GM23338 (cell line): ENCODE data around the gene NDRG2. TPM values are rescaled to one million over a fixed set of nuclear protein-coding genes. Genes with fewer than 3 reads are reported as not detected.
A peak's percentile ranks its signal among the peaks of the same experiment; 100 is the strongest.

ENCODE experiments used
- ATAC-seq: fragments of 200-7000 bp; cut with Tn5 transposase; 3 replicates; pipeline ENCODE4 v1.9.1; 2020
- DNase-seq: peaks from one replicate; pipeline ENCODE4 v3.0.0-alpha.2; 2015; ENCODE audit warnings: low spot score
- H2AFZ ChIP-seq: fragments of 200-600 bp; sonication (generic); 2 replicates; pipeline ENCODE4 v1.8.0; 2016; ENCODE audit warnings: antibody characterized with exemption, mild to moderate bottlenecking, moderate library complexity
- H3F3A ChIP-seq: fragments of 200-600 bp; sonication (generic); replicated peaks from 2 replicates; pipeline ENCODE4 v1.8.0; 2017; ENCODE audit warnings: antibody characterized with exemption, mixed run types, low read depth
- H3K27ac ChIP-seq: fragments of 200-600 bp; sonication (generic); 2 replicates; pipeline ENCODE4 v1.6.1; 2016; ENCODE audit warnings: low read depth
- H3K27me3 ChIP-seq: fragments of 200-600 bp; sonication (generic); 2 replicates; pipeline ENCODE4 v1.8.0; 2016; ENCODE audit warnings: mild to moderate bottlenecking, mixed run types, moderate library complexity; ENCODE audit not compliant: insufficient read depth
- H3K36me3 ChIP-seq: fragments of 200-600 bp; sonication (generic); 2 replicates; pipeline ENCODE4 v1.8.0; 2016; ENCODE audit warnings: mild to moderate bottlenecking; ENCODE audit not compliant: insufficient read depth
- H3K4me1 ChIP-seq: fragments of 200-600 bp; sonication (generic); 2 replicates; pipeline ENCODE4 v1.8.0; 2016; ENCODE audit warnings: mild to moderate bottlenecking, moderate library complexity; ENCODE audit not compliant: insufficient read depth
- H3K4me2 ChIP-seq: fragments of 200-600 bp; sonication (generic); 2 replicates; pipeline ENCODE4 v1.7.1; 2017; ENCODE audit warnings: mixed run types
- H3K4me3 ChIP-seq: fragments of 200-600 bp; sonication (generic); 2 replicates; pipeline ENCODE4 v1.6.1; 2016; ENCODE audit warnings: mixed run types
- H3K79me2 ChIP-seq: fragments of 200-600 bp; sonication (generic); replicated peaks from 2 replicates; pipeline ENCODE4 v1.8.0; 2017; ENCODE audit warnings: mild to moderate bottlenecking; ENCODE audit not compliant: insufficient read depth
- H3K9me2 ChIP-seq: fragments of 200-600 bp; sonication (generic); 2 replicates; pipeline ENCODE4 v1.8.0; 2017; ENCODE audit not compliant: insufficient read depth
- H4K20me1 ChIP-seq: fragments of 200-600 bp; sonication (generic); replicated peaks from 2 replicates; pipeline ENCODE4 v1.8.0; 2017; ENCODE audit warnings: mild to moderate bottlenecking; ENCODE audit not compliant: insufficient read depth
- H3K27ac Mint-ChIP-seq: 2 replicates; pipeline ENCODE4 v1.8.0; 2020; ENCODE audit warnings: inconsistent platforms, mild to moderate bottlenecking, moderate library complexity, mixed read lengths
- H3K27me3 Mint-ChIP-seq: 3 replicates; pipeline ENCODE4 v1.8.0; 2022; ENCODE audit warnings: low read depth, mild to moderate bottlenecking, moderate library complexity, mixed read lengths, inconsistent platforms; ENCODE audit not compliant: insufficient read depth, poor library complexity
- H3K36me3 Mint-ChIP-seq: 3 replicates; pipeline ENCODE4 v1.8.0; 2021; ENCODE audit warnings: low read depth, mild to moderate bottlenecking, inconsistent platforms, moderate library complexity, mixed read lengths
- H3K4me1 Mint-ChIP-seq: 3 replicates; pipeline ENCODE4 v1.8.0; 2020; ENCODE audit warnings: mild to moderate bottlenecking, inconsistent platforms, mixed read lengths
- H3K4me3 Mint-ChIP-seq: 3 replicates; pipeline ENCODE4 v1.8.0; 2021; ENCODE audit warnings: moderate library complexity, mild to moderate bottlenecking, inconsistent platforms, mixed read lengths
- H3K9me3 Mint-ChIP-seq: 3 replicates; pipeline ENCODE4 v1.8.0; 2020; ENCODE audit warnings: moderate library complexity, mild to moderate bottlenecking, inconsistent platforms, mixed read lengths
- CREB1 ChIP-seq: fragments of 250-450 bp; sonication (Bioruptor Pico); IDR thresholded peaks from 2 replicates; pipeline ENCODE4 v1.5.0; 2020; ENCODE audit warnings: low read depth, mild to moderate bottlenecking, moderate library complexity
- EZH2 ChIP-seq: fragments of 200-600 bp; sonication (generic); IDR thresholded peaks from one replicate; pipeline ENCODE4 v1.8.0; 2017; ENCODE audit warnings: antibody characterized with exemption, mild to moderate bottlenecking, low read depth; ENCODE audit not compliant: unreplicated experiment
- EZH2phosphoT487 ChIP-seq: fragments of 200-600 bp; sonication (generic); IDR thresholded peaks from one replicate; pipeline ENCODE4 v1.8.1; 2018; ENCODE audit warnings: antibody characterized with exemption; ENCODE audit not compliant: unreplicated experiment
- JUNB ChIP-seq: IDR thresholded peaks from one replicate; pipeline ENCODE4 v1.6.1; 2016; ENCODE audit warnings: antibody characterized with exemption; ENCODE audit not compliant: unreplicated experiment
- NANOG ChIP-seq: IDR thresholded peaks from 2 replicates; pipeline ENCODE4 v1.6.1; 2016; ENCODE audit warnings: antibody characterized with exemption, borderline replicate concordance
- POLR2AphosphoS5 ChIP-seq: IDR thresholded peaks from 2 replicates; pipeline ENCODE4 v1.6.1; 2016; ENCODE audit warnings: antibody characterized with exemption, low read depth
- STAT1 ChIP-seq: IDR thresholded peaks from one replicate; pipeline ENCODE4 v1.6.1; 2016; ENCODE audit warnings: antibody characterized with exemption; ENCODE audit not compliant: unreplicated experiment
- ZNF114 ChIP-seq: fragments of 250-450 bp; sonication (Bioruptor Pico); IDR thresholded peaks from 2 replicates; pipeline ENCODE4 v1.5.0; 2020; ENCODE audit warnings: mild to moderate bottlenecking, moderate library complexity
- ZNF331 ChIP-seq: fragments of 250-450 bp; sonication (Bioruptor Pico); IDR thresholded peaks from 2 replicates; pipeline ENCODE4 v1.5.0; 2020; ENCODE audit warnings: low read depth, mild to moderate bottlenecking, moderate library complexity
- polyA plus RNA-seq: library from polyadenylated mRNA; unstranded; fragments of >200 nt; fragmentation: Nextera tagmentation; extraction: Ambion mirVana; gene quantifications from 2 replicates; pipeline ENCODE4 v1.2.1, GENCODE V29; 2016
- total RNA-seq: library from RNA; depleted of rRNA; stranded (reverse); fragments of >200 nt; shearing (Covaris generic); gene quantifications from 2 replicates; pipeline ENCODE4 v1.2.3, GENCODE V29; 2014
- TF ChIP-seq, protein P1 (sequence below): IDR thresholded peaks from one replicate; pipeline ENCODE4 v1.6.1; 2018; ENCODE audit warnings: antibody characterized with exemption; ENCODE audit not compliant: unreplicated experiment
- TF ChIP-seq, protein P2 (sequence below), 2 experiments: fragments of 200-600 bp in 1 of 2; sonication (generic) in 1 of 2; conservative IDR thresholded peaks; 2 replicates each; pipeline versions ENCODE4 v1.5.1 to v1.6.1; 2016 to 2017; ENCODE audit warnings: antibody characterized with exemption in 2 of 2, low read depth in 2 of 2, mild to moderate bottlenecking in 2 of 2, moderate library complexity in 1 of 2
- TF ChIP-seq, protein P3 (sequence below): IDR thresholded peaks from 2 replicates; pipeline ENCODE4 v1.6.1; 2016; ENCODE audit warnings: antibody characterized with exemption
- TF ChIP-seq, protein P4 (sequence below): fragments of 250-450 bp; sonication (Bioruptor Pico); IDR thresholded peaks from 2 replicates; pipeline ENCODE4 v1.5.0; 2020; ENCODE audit warnings: mild to moderate bottlenecking, moderate library complexity

NDRG2 gene
- total and polyA plus RNA-seq, 2 experiments from 2014 or later: 8.8 to 20.6 TPM

DNA sequence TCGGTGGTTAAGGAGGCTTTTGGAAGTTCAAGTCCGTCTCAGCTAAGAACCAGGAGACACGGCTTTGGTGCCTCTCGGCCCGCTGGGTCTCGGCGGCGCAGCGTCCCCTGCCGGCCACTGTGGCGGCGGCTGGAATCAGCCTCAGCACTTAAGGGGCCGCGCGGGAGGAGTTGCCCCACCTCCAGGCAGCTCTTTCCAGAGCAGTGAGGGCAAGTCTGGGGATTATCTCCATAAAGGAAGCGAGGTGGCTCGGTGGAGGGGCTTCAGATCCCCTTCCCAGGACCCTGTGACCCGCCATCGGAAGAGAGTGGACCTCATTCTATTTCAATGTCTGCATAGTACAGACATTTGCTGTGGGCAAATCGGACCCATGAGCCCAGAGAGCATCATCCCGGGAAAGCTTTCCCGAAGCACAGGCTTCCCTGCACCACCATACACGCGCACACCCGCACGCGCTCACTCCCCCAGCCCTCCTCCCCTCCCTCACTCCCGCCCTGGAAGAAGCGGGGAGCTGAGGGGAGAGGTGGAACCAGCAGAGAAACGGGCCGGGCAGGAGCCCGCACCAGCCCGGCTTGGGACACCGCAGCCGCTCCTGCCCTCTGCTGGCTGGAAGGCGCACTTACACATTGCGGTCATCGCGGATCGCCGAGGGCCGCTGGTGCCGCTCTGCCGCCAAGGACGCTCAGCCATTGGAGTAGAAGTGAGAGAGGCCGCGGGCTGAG lies 53.7 kb downstream of the NDRG2 start:
- TF ChIP-seq, protein P1, sequence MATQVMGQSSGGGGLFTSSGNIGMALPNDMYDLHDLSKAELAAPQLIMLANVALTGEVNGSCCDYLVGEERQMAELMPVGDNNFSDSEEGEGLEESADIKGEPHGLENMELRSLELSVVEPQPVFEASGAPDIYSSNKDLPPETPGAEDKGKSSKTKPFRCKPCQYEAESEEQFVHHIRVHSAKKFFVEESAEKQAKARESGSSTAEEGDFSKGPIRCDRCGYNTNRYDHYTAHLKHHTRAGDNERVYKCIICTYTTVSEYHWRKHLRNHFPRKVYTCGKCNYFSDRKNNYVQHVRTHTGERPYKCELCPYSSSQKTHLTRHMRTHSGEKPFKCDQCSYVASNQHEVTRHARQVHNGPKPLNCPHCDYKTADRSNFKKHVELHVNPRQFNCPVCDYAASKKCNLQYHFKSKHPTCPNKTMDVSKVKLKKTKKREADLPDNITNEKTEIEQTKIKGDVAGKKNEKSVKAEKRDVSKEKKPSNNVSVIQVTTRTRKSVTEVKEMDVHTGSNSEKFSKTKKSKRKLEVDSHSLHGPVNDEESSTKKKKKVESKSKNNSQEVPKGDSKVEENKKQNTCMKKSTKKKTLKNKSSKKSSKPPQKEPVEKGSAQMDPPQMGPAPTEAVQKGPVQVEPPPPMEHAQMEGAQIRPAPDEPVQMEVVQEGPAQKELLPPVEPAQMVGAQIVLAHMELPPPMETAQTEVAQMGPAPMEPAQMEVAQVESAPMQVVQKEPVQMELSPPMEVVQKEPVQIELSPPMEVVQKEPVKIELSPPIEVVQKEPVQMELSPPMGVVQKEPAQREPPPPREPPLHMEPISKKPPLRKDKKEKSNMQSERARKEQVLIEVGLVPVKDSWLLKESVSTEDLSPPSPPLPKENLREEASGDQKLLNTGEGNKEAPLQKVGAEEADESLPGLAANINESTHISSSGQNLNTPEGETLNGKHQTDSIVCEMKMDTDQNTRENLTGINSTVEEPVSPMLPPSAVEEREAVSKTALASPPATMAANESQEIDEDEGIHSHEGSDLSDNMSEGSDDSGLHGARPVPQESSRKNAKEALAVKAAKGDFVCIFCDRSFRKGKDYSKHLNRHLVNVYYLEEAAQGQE: no peak
- TF ChIP-seq POLR2AphosphoS5 (peak; percentile 62), ZNF331 (no peak), EZH2phosphoT487 (no peak), NANOG (no peak), EZH2 (no peak), ZNF114 (no peak), CREB1 (CRISPR knock-in tag) (peak; percentile 60), JUNB (no peak), STAT1 (no peak)
- TF ChIP-seq, protein P2, sequence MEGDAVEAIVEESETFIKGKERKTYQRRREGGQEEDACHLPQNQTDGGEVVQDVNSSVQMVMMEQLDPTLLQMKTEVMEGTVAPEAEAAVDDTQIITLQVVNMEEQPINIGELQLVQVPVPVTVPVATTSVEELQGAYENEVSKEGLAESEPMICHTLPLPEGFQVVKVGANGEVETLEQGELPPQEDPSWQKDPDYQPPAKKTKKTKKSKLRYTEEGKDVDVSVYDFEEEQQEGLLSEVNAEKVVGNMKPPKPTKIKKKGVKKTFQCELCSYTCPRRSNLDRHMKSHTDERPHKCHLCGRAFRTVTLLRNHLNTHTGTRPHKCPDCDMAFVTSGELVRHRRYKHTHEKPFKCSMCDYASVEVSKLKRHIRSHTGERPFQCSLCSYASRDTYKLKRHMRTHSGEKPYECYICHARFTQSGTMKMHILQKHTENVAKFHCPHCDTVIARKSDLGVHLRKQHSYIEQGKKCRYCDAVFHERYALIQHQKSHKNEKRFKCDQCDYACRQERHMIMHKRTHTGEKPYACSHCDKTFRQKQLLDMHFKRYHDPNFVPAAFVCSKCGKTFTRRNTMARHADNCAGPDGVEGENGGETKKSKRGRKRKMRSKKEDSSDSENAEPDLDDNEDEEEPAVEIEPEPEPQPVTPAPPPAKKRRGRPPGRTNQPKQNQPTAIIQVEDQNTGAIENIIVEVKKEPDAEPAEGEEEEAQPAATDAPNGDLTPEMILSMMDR (conservative IDR thresholded peaks at IDR 0.05; ENCODE audit: low read depth in 2 of 2): peak; percentile 87 to 93
- TF ChIP-seq, protein P3, sequence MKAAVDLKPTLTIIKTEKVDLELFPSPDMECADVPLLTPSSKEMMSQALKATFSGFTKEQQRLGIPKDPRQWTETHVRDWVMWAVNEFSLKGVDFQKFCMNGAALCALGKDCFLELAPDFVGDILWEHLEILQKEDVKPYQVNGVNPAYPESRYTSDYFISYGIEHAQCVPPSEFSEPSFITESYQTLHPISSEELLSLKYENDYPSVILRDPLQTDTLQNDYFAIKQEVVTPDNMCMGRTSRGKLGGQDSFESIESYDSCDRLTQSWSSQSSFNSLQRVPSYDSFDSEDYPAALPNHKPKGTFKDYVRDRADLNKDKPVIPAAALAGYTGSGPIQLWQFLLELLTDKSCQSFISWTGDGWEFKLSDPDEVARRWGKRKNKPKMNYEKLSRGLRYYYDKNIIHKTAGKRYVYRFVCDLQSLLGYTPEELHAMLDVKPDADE: no peak
- TF ChIP-seq, protein P4, sequence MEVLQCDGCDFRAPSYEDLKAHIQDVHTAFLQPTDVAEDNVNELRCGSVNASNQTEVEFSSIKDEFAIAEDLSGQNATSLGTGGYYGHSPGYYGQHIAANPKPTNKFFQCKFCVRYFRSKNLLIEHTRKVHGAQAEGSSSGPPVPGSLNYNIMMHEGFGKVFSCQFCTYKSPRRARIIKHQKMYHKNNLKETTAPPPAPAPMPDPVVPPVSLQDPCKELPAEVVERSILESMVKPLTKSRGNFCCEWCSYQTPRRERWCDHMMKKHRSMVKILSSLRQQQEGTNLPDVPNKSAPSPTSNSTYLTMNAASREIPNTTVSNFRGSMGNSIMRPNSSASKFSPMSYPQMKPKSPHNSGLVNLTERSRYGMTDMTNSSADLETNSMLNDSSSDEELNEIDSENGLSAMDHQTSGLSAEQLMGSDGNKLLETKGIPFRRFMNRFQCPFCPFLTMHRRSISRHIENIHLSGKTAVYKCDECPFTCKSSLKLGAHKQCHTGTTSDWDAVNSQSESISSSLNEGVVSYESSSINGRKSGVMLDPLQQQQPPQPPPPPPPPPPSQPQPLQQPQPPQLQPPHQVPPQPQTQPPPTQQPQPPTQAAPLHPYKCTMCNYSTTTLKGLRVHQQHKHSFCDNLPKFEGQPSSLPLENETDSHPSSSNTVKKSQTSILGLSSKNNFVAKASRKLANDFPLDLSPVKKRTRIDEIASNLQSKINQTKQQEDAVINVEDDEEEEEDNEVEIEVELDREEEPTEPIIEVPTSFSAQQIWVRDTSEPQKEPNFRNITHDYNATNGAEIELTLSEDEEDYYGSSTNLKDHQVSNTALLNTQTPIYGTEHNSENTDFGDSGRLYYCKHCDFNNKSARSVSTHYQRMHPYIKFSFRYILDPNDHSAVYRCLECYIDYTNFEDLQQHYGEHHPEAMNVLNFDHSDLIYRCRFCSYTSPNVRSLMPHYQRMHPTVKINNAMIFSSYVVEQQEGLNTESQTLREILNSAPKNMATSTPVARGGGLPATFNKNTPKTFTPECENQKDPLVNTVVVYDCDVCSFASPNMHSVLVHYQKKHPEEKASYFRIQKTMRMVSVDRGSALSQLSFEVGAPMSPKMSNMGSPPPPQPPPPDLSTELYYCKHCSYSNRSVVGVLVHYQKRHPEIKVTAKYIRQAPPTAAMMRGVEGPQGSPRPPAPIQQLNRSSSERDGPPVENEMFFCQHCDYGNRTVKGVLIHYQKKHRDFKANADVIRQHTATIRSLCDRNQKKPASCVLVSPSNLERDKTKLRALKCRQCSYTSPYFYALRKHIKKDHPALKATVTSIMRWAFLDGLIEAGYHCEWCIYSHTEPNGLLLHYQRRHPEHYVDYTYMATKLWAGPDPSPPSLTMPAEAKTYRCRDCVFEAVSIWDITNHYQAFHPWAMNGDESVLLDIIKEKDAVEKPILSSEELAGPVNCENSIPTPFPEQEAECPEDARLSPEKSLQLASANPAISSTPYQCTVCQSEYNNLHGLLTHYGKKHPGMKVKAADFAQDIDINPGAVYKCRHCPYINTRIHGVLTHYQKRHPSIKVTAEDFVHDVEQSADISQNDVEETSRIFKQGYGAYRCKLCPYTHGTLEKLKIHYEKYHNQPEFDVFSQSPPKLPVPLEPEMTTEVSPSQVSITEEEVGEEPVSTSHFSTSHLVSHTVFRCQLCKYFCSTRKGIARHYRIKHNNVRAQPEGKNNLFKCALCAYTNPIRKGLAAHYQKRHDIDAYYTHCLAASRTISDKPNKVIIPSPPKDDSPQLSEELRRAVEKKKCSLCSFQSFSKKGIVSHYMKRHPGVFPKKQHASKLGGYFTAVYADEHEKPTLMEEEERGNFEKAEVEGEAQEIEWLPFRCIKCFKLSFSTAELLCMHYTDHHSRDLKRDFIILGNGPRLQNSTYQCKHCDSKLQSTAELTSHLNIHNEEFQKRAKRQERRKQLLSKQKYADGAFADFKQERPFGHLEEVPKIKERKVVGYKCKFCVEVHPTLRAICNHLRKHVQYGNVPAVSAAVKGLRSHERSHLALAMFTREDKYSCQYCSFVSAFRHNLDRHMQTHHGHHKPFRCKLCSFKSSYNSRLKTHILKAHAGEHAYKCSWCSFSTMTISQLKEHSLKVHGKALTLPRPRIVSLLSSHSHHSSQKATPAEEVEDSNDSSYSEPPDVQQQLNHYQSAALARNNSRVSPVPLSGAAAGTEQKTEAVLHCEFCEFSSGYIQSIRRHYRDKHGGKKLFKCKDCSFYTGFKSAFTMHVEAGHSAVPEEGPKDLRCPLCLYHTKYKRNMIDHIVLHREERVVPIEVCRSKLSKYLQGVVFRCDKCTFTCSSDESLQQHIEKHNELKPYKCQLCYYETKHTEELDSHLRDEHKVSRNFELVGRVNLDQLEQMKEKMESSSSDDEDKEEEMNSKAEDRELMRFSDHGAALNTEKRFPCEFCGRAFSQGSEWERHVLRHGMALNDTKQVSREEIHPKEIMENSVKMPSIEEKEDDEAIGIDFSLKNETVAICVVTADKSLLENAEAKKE: no peak
- Histone ChIP-seq H3F3A (no peaks in the 10 kb centered on the region), H3K4me3 (peak overlapping the region; percentile 74), H3K27ac (0 out of 2 replicates have a peak overlapping the region, but pooled peaks have one; percentile 26), H3K4me1 (peaks cover 7% of the 10 kb centered on the region), H3K9me2 (0 out of 2 replicates have a peak, but pooled peaks cover 6% of the 10 kb centered on the region), H3K79me2 (no peaks in the 10 kb centered on the region), H3K36me3 (no peaks in the 10 kb centered on the region), H3K4me2 (peak overlapping the region; percentile 82), H2AFZ (peak overlapping the region; percentile 96), H3K27me3 (0 out of 2 replicates have a peak, but pooled peaks cover 4% of the 10 kb centered on the region), H4K20me1 (no peaks in the 10 kb centered on the region)
- DNase-seq (peak; percentile 95), ATAC-seq (peak; percentile 93)
- Mint-ChIP-seq H3K27ac (peak overlapping the region; percentile 99), H3K27me3 (peaks cover 6% of the 10 kb centered on the region), H3K4me3 (peak overlapping the region; percentile 96), H3K36me3 (no peaks in the 10 kb centered on the region), H3K4me1 (peaks cover 9% of the 10 kb centered on the region), H3K9me3 (no peaks in the 10 kb centered on the region)
